ENCODE results near the gene SDHD.

Gene SDHD

GRCh38 chr11:112121981-112122615 lies 35.4 kb downstream of the SDHD start:
- Histone ChIP-seq H3K36me3 (ENCODE audit: insufficient read depth, low read length) (no peaks in the 10 kb centered on the region), H3K9me3 (ENCODE audit: insufficient read depth, low read length, severe bottlenecking) (no peaks in the 10 kb centered on the region), H3K4me3 (ENCODE audit: low read depth in 1 of 2, low read length in 2 of 2) (no peak overlapping the region), H3K4me1 (ENCODE audit: insufficient read depth, low read length) (no peaks in the 10 kb centered on the region), H3K27ac (ENCODE audit: low read length) (no peak overlapping the region), H3K79me2 (ENCODE audit: insufficient read depth, low read length) (no peaks in the 10 kb centered on the region), H3K4me2 (ENCODE audit: insufficient read depth, low read length) (no peak overlapping the region), H3K27me3 (ENCODE audit: insufficient read depth, low read length, poor library complexity) (no peaks in the 10 kb centered on the region), H2AFZ (ENCODE audit: low read depth, low read length) (no peak overlapping the region), H3K9ac (ENCODE audit: low read depth, low read length) (no peak overlapping the region), H4K20me1 (ENCODE audit: insufficient read depth, low read length) (no peaks in the 10 kb centered on the region)
- TF ChIP-seq CTCF (IDR thresholded peaks at IDR 0.05; ENCODE audit: borderline replicate concordance, extremely low read depth, low read length, poor library complexity, severe bottlenecking): no peak
- DNase-seq (no peak), ATAC-seq (ENCODE audit: insufficient read depth, low read depth) (no peak)

GRCh38 chr11:112123129-112123528 lies 36.5 kb downstream of the SDHD start:
- TF ChIP-seq CTCF (IDR thresholded peaks at IDR 0.05; ENCODE audit: borderline replicate concordance, extremely low read depth, low read length, poor library complexity, severe bottlenecking): no peak
- no peak for TF ChIP-seq EZH2 (IDR thresholded peaks at IDR 0.05; ENCODE audit: borderline replicate concordance, low read depth, low read length, severe bottlenecking)
- H3K4me3 ChIP-seq (ENCODE audit: low read depth in 1 of 2, low read length in 2 of 2): no peak overlapping the region
- no peaks in the 10 kb centered on the region for H3K36me3 ChIP-seq (ENCODE audit: insufficient read depth, low read length)
- H2AFZ ChIP-seq (ENCODE audit: low read depth, low read length): no peak overlapping the region
- ATAC-seq (ENCODE audit: insufficient read depth, low read depth): no peak
- H3K9me3 ChIP-seq (ENCODE audit: insufficient read depth, low read length, severe bottlenecking): no peaks in the 10 kb centered on the region
- H3K4me1 ChIP-seq (ENCODE audit: insufficient read depth, low read length): no peaks in the 10 kb centered on the region
- H3K27ac ChIP-seq (ENCODE audit: low read length): no peak overlapping the region
- no peak overlapping the region for H3K4me2 ChIP-seq (ENCODE audit: insufficient read depth, low read length)
- no peak for DNase-seq
- H3K9ac ChIP-seq (ENCODE audit: low read depth, low read length): no peak overlapping the region
- H3K79me2 ChIP-seq (ENCODE audit: insufficient read depth, low read length): no peaks in the 10 kb centered on the region
- H4K20me1 ChIP-seq (ENCODE audit: insufficient read depth, low read length): no peaks in the 10 kb centered on the region
- no peaks in the 10 kb centered on the region for H3K27me3 ChIP-seq (ENCODE audit: insufficient read depth, low read length, poor library complexity)

GRCh38 chr11:112127056-112127455 lies 40.4 kb downstream of the SDHD start:
- H3K4me1 ChIP-seq (ENCODE audit: insufficient read depth, low read length): no peaks in the 10 kb centered on the region
- no peak overlapping the region for H3K9ac ChIP-seq (ENCODE audit: low read depth, low read length)
- no peaks in the 10 kb centered on the region for H3K79me2 ChIP-seq (ENCODE audit: insufficient read depth, low read length)
- H3K36me3 ChIP-seq (ENCODE audit: insufficient read depth, low read length): no peaks in the 10 kb centered on the region
- no peak overlapping the region for H2AFZ ChIP-seq (ENCODE audit: low read depth, low read length)
- no peak overlapping the region for H3K27ac ChIP-seq (ENCODE audit: low read length)
- no peak overlapping the region for H3K4me2 ChIP-seq (ENCODE audit: insufficient read depth, low read length)
- no peaks in the 10 kb centered on the region for H3K27me3 ChIP-seq (ENCODE audit: insufficient read depth, low read length, poor library complexity)
- no peak overlapping the region for H3K4me3 ChIP-seq (ENCODE audit: low read depth in 1 of 2, low read length in 2 of 2)
- DNase-seq: no peak
- no peaks in the 10 kb centered on the region for H4K20me1 ChIP-seq (ENCODE audit: insufficient read depth, low read length)
- TF ChIP-seq CTCF (IDR thresholded peaks at IDR 0.05; ENCODE audit: borderline replicate concordance, extremely low read depth, low read length, poor library complexity, severe bottlenecking) (no peak), EZH2 (IDR thresholded peaks at IDR 0.05; ENCODE audit: borderline replicate concordance, low read depth, low read length, severe bottlenecking) (no peak)
- H3K9me3 ChIP-seq (ENCODE audit: insufficient read depth, low read length, severe bottlenecking): no peaks in the 10 kb centered on the region
- no peak for ATAC-seq (ENCODE audit: insufficient read depth, low read depth)

All from DND-41 (cell line).